Left ventricle myocardium inferior (tissue), 1 donor: ENCODE results near the gene FRRS1. TPM values are rescaled to one million over a fixed set of nuclear protein-coding genes. Genes with fewer than 3 reads are reported as not detected.
A peak's percentile ranks its signal among the peaks of the same experiment; 100 is the strongest.

Experiments used
- DNase-seq: peaks from one replicate; pipeline ENCODE4 v3.0.0-alpha.2; 2020
- H3K27ac ChIP-seq: fragments of 200-600 bp; replicated peaks from 2 replicates; pipeline ENCODE4 v1.8.0; 2021
- H3K27me3 ChIP-seq: fragments of 200-600 bp; 2 replicates; pipeline ENCODE4 v1.8.0; 2021; ENCODE audit warnings: low read depth
- H3K36me3 ChIP-seq: fragments of 200-600 bp; 2 replicates; pipeline ENCODE4 v1.8.0; 2021
- H3K4me1 ChIP-seq: fragments of 200-600 bp; 2 replicates; pipeline ENCODE4 v1.8.0; 2021
- H3K4me3 ChIP-seq: fragments of 200-600 bp; 2 replicates; pipeline ENCODE4 v1.8.0; 2021; ENCODE audit warnings: mild to moderate bottlenecking, moderate library complexity
- H3K9me3 ChIP-seq: fragments of 200-600 bp; replicated peaks from 2 replicates; pipeline ENCODE4 v1.8.0; 2021
- CTCF ChIP-seq: fragments of 200-600 bp; IDR thresholded peaks from 2 replicates; pipeline ENCODE4 v1.8.0; 2021; ENCODE audit warnings: antibody characterized with exemption, mild to moderate bottlenecking, borderline replicate concordance
- intact Hi-C: fragments of 100-400 bp; cut with micrococcal nuclease; formaldehyde crosslinking; loops from one replicate; pipeline ENCODE4 v1.11.0; 2022
- total RNA-seq: library from RNA; stranded (reverse); fragmentation: NEBNext Ultra II Directional; extraction: Animal tissue kit (Norgen Biotek cat#: 25700); gene quantifications from one replicate; pipeline ENCODE4 v1.2.1, GENCODE V29; 2021
- donor health status: DM: no; HTN: yes; CAD: no; lungs with severe emphysema.

Gene FRRS1
- total RNA-seq, 1 donor from 2014 or later, result 3.8 TPM

GRCh38 chr1:99670583-99670982, 95.9 kb downstream of the FRRS1 start:
- no peak for TF ChIP-seq CTCF
- peaks cover 98% of the 10 kb centered on the region for H3K4me1 ChIP-seq
- peaks cover 74% of the 10 kb centered on the region for H3K36me3 ChIP-seq
- intact Hi-C loops, result no loop called here
- H3K9me3 ChIP-seq, result no peaks in the 10 kb centered on the region
- H3K27me3 ChIP-seq, result no peaks in the 10 kb centered on the region
- H3K27ac ChIP-seq, result peak overlapping the region; percentile 95
- DNase-seq, result no peak
- H3K4me3 ChIP-seq, result peak overlapping the region; percentile 3

- no peak for TF ChIP-seq CTCF
- H3K27me3 ChIP-seq, result no peaks in the 10 kb centered on the region
- H3K4me1 ChIP-seq, result peaks cover 98% of the 10 kb centered on the region
- H3K9me3 ChIP-seq, result no peaks in the 10 kb centered on the region
- peaks cover 75% of the 10 kb centered on the region for H3K36me3 ChIP-seq
- H3K4me3 ChIP-seq, result no peak overlapping the region
- intact Hi-C loops, result no loop called here
- peak overlapping the region; percentile 95 for H3K27ac ChIP-seq
- no peak for DNase-seq
Observed at GRCh38 chr1:99669821-99670220, 96.6 kb downstream of the FRRS1 start.

GRCh38 chr1:99669376-99669775, 97.1 kb downstream of the FRRS1 start:
- no peak for TF ChIP-seq CTCF
- peaks cover 75% of the 10 kb centered on the region for H3K36me3 ChIP-seq
- intact Hi-C loops, result no loop called here

GRCh38 chr1:99665212-99665611, 101.2 kb downstream of the FRRS1 start:
- H3K9me3 ChIP-seq, result no peaks in the 10 kb centered on the region
- no peak for DNase-seq
- peaks cover 59% of the 10 kb centered on the region for H3K36me3 ChIP-seq
- peak overlapping the region; percentile 95 for H3K27ac ChIP-seq
- H3K4me1 ChIP-seq, result peaks cover 98% of the 10 kb centered on the region
- H3K4me3 ChIP-seq, result no peak overlapping the region
- TF ChIP-seq CTCF, result no peak
- intact Hi-C loops, result no loop called here
- H3K27me3 ChIP-seq, result no peaks in the 10 kb centered on the region

More at GRCh38 chr1:99669376-99669775, 97.1 kb downstream of the FRRS1 start:
- H3K9me3 ChIP-seq, result no peaks in the 10 kb centered on the region
- H3K27me3 ChIP-seq, result no peaks in the 10 kb centered on the region
- H3K27ac ChIP-seq, result peak overlapping the region; percentile 95
- H3K4me3 ChIP-seq, result no peak overlapping the region
- DNase-seq, result no peak
- H3K4me1 ChIP-seq, result peaks cover 98% of the 10 kb centered on the region

- H3K4me1 ChIP-seq, result peaks cover 98% of the 10 kb centered on the region
- intact Hi-C loops, result no loop called here
- no peaks in the 10 kb centered on the region for H3K9me3 ChIP-seq
- H3K27ac ChIP-seq, result peak overlapping the region; percentile 95
- no peak for TF ChIP-seq CTCF
- peaks cover 43% of the 10 kb centered on the region for H3K36me3 ChIP-seq
- H3K27me3 ChIP-seq, result no peaks in the 10 kb centered on the region
- no peak for DNase-seq
- no peak overlapping the region for H3K4me3 ChIP-seq
Observed at GRCh38 chr1:99663501-99663900, 102.9 kb downstream of the FRRS1 start.

- Histone ChIP-seq H3K9me3 (no peaks in the 10 kb centered on the region), H3K27me3 (no peaks in the 10 kb centered on the region), H3K4me1 (peaks cover 98% of the 10 kb centered on the region), H3K36me3 (peaks cover 34% of the 10 kb centered on the region), H3K27ac (peak overlapping the region; percentile 95), H3K4me3 (peak overlapping the region; percentile 15)
- DNase-seq, result peak; percentile 75
- intact Hi-C loops, result no loop called here
- TF ChIP-seq CTCF, result no peak
Observed at GRCh38 chr1:99662539-99663080, 103.8 kb downstream of the FRRS1 start.
